Measurements from ENCODE around the gene UGCG. TPM values are rescaled to one million over a fixed set of nuclear protein-coding genes. Genes with fewer than 3 reads are reported as not detected.

Gene UGCG
- total and polyA plus RNA-seq, 2 donors (not counting 1 experiment from before 2014, with no cell fraction given), result 143 to 260 TPM

- no peak overlapping the region for H3K9ac ChIP-seq (ENCODE audit: insufficient read depth, low read length)
- H3K4me3 ChIP-seq (replicated peaks in 1 of 4; ENCODE audit: control extremely low read depth in 1 of 4, insufficient read depth in 1 of 4, low read depth in 3 of 4, low read length in 4 of 4), result no peak overlapping the region
- no peaks in the 10 kb centered on the region for H3K79me2 ChIP-seq (ENCODE audit: control insufficient read depth, insufficient read depth, low read length)
- no peaks in the 10 kb centered on the region for H3K36me3 ChIP-seq (ENCODE audit: control insufficient read depth, insufficient read depth, low read length)
- H2AFZ ChIP-seq (ENCODE audit: low read length), result no peak overlapping the region
- H4K20me1 ChIP-seq (ENCODE audit: control insufficient read depth, extremely low read depth, insufficient read depth, low read length), result no peaks in the 10 kb centered on the region
- no peaks in the 10 kb centered on the region for H3K27me3 ChIP-seq (ENCODE audit: control insufficient read depth, insufficient read depth, low read length)
- no peak for DNase-seq (ENCODE audit: low read depth in 2 of 2)
- no peaks in the 10 kb centered on the region for H3K4me1 ChIP-seq (ENCODE audit: control insufficient read depth, extremely low read depth, insufficient read depth, low read length)
- no peak for TF ChIP-seq CTCF (conservative IDR thresholded peaks at IDR 0.05 in 1 of 2, IDR thresholded peaks at IDR 0.05 in 1 of 2; ENCODE audit: low read depth in 1 of 2, low read length in 2 of 2)
- H3K9me3 ChIP-seq (ENCODE audit: control insufficient read depth, insufficient read depth, low read depth, low read length), result no peaks in the 10 kb centered on the region
- H3K4me2 ChIP-seq (ENCODE audit: extremely low read depth, insufficient read depth, low read length), result no peak overlapping the region
- H3K27ac ChIP-seq (ENCODE audit: insufficient read depth, low read length), result no peak overlapping the region
Measured at GRCh38 chr9:111983484-111983908, 86.9 kb downstream of the UGCG start.

- no peak overlapping the region for H2AFZ ChIP-seq (ENCODE audit: low read length)
- H3K27ac ChIP-seq (ENCODE audit: insufficient read depth, low read length), result no peak overlapping the region
- DNase-seq (ENCODE audit: low read depth in 2 of 2), result no peak
- no peaks in the 10 kb centered on the region for H3K79me2 ChIP-seq (ENCODE audit: control insufficient read depth, insufficient read depth, low read length)
- no peaks in the 10 kb centered on the region for H3K36me3 ChIP-seq (ENCODE audit: control insufficient read depth, insufficient read depth, low read length)
- H4K20me1 ChIP-seq (ENCODE audit: control insufficient read depth, extremely low read depth, insufficient read depth, low read length), result no peaks in the 10 kb centered on the region
- H3K27me3 ChIP-seq (ENCODE audit: control insufficient read depth, insufficient read depth, low read length), result no peaks in the 10 kb centered on the region
- TF ChIP-seq EZH2 (IDR thresholded peaks at IDR 0.05; ENCODE audit: low read length, missing control alignments) (no peak), CTCF (conservative IDR thresholded peaks at IDR 0.05 in 1 of 2, IDR thresholded peaks at IDR 0.05 in 1 of 2; ENCODE audit: low read depth in 1 of 2, low read length in 2 of 2) (no peak)
- no peak overlapping the region for H3K4me2 ChIP-seq (ENCODE audit: extremely low read depth, insufficient read depth, low read length)
- no peak overlapping the region for H3K4me3 ChIP-seq (replicated peaks in 1 of 4; ENCODE audit: control extremely low read depth in 1 of 4, insufficient read depth in 1 of 4, low read depth in 3 of 4, low read length in 4 of 4)
- H3K9me3 ChIP-seq (ENCODE audit: control insufficient read depth, insufficient read depth, low read depth, low read length), result no peaks in the 10 kb centered on the region
- no peak overlapping the region for H3K9ac ChIP-seq (ENCODE audit: insufficient read depth, low read length)
- no peaks in the 10 kb centered on the region for H3K4me1 ChIP-seq (ENCODE audit: control insufficient read depth, extremely low read depth, insufficient read depth, low read length)
Measured at GRCh38 chr9:111984086-111984802, 87.6 kb downstream of the UGCG start.

Other genes starting within 250 kb of the UGCG start
- gene GNG10, start 235.2 kb upstream of the UGCG start, total RNA-seq, result 54.4 and 64.1 TPM in 2 replicates
- gene GNG10, start 235.2 kb upstream of the UGCG start, polyA plus RNA-seq, result 109 and 129 TPM in 2 replicates
- under 0.01 TPM in 2 replicates for gene SHOC1, start 101.9 kb upstream of the UGCG start, total RNA-seq
- gene SHOC1, start 101.9 kb upstream of the UGCG start, polyA plus RNA-seq, result 0.02 and 0.11 TPM in 2 replicates

Measured in fibroblast of lung (primary cell).